ENCODE measurements around the gene GPR183. TPM values are rescaled to one million over a fixed set of nuclear protein-coding genes. Genes with fewer than 3 reads are reported as not detected.

Gene GPR183
- total RNA-seq, 4 donors from 2014 or later: 6.0 to 185 (median 41.9) TPM

DNA sequence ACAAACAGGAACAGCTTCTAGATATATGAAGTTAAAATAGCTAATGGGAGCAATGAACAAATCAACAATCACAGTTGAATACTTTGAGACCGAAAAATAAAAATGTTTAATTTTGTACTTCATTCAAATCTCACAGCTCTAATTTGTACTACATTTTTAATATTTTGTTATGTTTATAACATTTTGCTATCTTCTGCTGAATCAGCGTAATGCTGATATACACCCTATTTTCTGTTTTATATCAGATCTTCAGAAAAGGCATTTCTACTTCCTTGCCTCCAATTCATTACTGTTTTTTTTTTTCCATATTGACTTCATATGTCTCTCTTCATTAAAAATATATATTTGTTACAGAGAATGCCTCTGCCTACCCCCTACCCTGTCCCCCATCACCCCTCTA, 27.9 kb upstream of the GPR183 start:
- TF ChIP-seq, protein P1, sequence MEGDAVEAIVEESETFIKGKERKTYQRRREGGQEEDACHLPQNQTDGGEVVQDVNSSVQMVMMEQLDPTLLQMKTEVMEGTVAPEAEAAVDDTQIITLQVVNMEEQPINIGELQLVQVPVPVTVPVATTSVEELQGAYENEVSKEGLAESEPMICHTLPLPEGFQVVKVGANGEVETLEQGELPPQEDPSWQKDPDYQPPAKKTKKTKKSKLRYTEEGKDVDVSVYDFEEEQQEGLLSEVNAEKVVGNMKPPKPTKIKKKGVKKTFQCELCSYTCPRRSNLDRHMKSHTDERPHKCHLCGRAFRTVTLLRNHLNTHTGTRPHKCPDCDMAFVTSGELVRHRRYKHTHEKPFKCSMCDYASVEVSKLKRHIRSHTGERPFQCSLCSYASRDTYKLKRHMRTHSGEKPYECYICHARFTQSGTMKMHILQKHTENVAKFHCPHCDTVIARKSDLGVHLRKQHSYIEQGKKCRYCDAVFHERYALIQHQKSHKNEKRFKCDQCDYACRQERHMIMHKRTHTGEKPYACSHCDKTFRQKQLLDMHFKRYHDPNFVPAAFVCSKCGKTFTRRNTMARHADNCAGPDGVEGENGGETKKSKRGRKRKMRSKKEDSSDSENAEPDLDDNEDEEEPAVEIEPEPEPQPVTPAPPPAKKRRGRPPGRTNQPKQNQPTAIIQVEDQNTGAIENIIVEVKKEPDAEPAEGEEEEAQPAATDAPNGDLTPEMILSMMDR (IDR thresholded peaks at IDR 0.05; ENCODE audit: low read depth): no peak

DNA sequence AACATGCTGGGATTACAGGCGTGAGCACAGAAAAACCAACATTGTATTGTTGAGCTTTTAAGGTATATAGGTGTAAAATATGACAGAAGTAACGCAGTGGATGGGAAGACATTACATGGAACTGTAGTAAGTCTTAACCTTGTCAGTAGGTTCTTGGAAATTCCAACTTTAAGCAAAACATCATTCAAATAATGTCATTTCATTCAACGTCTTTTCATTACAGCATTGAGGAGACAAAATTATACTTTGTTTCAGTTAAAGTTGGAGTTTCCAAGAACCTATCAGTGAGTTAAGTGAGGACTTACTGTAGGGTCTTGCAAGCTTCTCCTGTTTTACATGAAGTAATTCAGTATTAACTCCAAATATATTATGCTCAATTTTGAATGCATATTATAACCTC, 27.0 kb upstream of the GPR183 start:
- TF ChIP-seq, protein P1 (IDR thresholded peaks at IDR 0.05; ENCODE audit: low read depth): no peak

DNA sequence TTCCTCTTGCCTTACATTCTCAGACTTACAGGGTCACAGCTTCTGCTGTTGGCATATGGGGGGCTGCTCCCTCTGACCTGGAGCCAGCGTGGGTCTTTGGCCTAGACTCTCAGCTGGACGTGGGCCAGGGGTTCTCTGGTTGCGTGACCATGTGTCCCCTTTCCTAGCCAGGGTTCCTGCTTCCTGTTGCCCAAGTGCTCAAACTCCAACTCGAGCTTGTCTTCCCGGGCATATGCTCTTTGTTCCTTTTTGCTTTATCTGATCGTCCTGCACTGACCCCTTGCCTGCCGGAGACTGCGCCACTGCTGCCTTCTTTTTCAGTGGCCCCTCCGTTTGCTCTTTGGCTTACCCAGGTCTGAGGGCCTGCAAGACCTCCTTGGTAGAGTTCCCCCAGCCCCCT, 25.3 kb upstream of the GPR183 start:
- TF ChIP-seq, protein P1 (IDR thresholded peaks at IDR 0.05; ENCODE audit: low read depth): no peak

DNA sequence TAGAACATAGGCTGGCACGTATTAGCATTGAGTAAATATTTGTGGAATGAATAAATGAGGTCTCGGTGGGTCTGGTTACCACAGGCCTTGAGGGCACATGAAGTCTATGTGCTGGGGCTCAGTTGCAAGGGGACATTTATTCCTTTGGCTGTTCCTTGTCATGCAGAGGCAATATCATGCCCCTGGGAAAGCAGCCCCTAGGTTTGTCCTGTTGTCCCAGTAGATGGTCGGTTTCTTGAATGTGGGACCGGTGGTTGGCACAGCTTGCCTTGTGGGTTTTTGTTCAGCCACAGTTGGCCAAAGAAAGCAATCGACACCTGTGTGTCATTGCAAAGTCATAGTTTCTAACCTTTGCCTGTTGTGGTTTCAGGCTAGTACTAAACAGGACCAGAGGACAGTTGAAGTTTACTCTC, 24.7 kb upstream of the GPR183 start:
- TF ChIP-seq, protein P1 (IDR thresholded peaks at IDR 0.05; ENCODE audit: low read depth): no peak

DNA sequence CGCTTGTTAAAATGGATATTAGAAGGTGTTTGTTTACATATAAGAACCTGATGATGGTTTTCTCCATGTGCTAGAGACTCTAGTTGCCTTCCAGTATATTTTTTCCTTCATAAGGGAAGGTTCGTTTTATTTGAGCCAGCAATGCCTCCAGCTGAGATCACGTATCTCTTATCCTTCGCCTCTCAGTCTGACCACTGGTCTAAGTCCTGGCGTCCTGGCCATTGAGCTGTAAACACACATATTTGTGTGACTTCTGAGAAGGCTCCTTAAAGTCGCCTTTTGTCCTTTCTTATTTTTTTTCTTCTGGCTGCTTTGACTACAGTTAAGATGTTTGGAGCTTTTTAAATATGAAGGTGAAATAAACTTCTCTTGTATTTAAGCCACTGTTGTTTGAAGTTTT, 23.7 kb upstream of the GPR183 start:
- TF ChIP-seq, protein P1 (IDR thresholded peaks at IDR 0.05; ENCODE audit: low read depth): no peak

DNA sequence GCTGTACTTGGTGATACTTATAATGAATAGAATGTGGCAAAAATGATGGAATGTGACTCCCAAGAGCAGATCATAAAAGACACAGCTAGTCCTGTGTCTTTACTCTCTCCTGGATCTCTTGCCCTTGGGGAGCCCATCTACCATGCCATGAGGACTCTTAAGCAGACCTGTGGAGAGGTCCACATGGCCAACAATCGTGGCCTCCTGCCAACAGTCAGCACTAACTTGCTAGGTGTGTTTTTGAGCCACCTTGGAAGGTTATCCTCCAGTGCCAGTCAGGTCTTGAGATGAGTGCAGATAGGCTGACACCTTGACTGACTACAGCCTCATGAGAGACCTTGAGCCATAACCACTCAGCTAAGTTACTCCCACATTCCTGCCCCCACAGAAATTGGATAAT, 22.3 kb upstream of the GPR183 start:
- TF ChIP-seq, protein P1 (IDR thresholded peaks at IDR 0.05; ENCODE audit: low read depth): no peak

DNA sequence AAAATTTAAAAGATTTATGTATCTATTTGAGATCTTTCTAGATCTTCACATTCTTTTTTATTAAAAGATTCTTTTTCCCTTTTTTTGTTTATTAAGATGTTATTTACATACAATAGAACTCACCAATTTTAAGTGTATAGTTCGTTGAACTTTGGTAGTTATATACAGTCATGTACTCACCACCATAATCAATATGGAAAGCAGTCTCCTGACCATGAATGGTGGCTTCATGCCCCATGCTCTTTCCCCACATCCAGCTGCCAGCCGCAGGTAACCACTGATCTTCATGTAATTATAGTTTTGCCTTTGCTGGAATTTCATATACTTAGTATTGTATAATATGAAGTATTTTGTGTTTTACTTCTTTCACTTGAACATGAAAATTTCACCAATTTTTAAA, 20.6 kb upstream of the GPR183 start:
- TF ChIP-seq, protein P1 (IDR thresholded peaks at IDR 0.05; ENCODE audit: low read depth): no peak

Measured in subcutaneous adipose tissue (tissue), 4 donors.